H9 (cell line): Measurements from ENCODE around the gene MAOA. TPM values are rescaled to one million over a fixed set of nuclear protein-coding genes. Genes with fewer than 3 reads are reported as not detected.

Experiments
- DNase-seq: peaks from one replicate; pipeline ENCODE4 v3.0.0-alpha.2; 2017
- H2AFZ ChIP-seq: one replicate; pipeline ENCODE4 v1.6.1; 2013; ENCODE audit warnings: mild to moderate bottlenecking, low read length, control low read depth, moderate library complexity
- H2AK5ac ChIP-seq: 2 replicates; pipeline ENCODE4 v1.6.1; 2013; ENCODE audit warnings: low read length, control low read depth, mixed read lengths; ENCODE audit not compliant: insufficient read length
- H2BK120ac ChIP-seq: one replicate; pipeline ENCODE4 v1.6.1; 2013; ENCODE audit warnings: low read depth, mild to moderate bottlenecking, low read length, control low read depth, inconsistent platforms; ENCODE audit not compliant: poor library complexity, severe bottlenecking
- H2BK12ac ChIP-seq: 2 replicates; pipeline ENCODE4 v1.6.1; 2013; ENCODE audit warnings: low read length, control low read depth, mixed read lengths, low read depth; ENCODE audit not compliant: insufficient read length
- H2BK15ac ChIP-seq: 2 replicates; pipeline ENCODE4 v1.6.1; 2013; ENCODE audit warnings: low read depth, low read length, control low read depth
- H2BK20ac ChIP-seq: one replicate; pipeline ENCODE4 v1.6.1; 2013; ENCODE audit warnings: low read depth, mild to moderate bottlenecking, low read length, control low read depth, inconsistent platforms; ENCODE audit not compliant: poor library complexity, severe bottlenecking
- H2BK5ac ChIP-seq: 2 replicates; pipeline ENCODE4 v1.6.1; 2013; ENCODE audit warnings: low read length, control low read depth, mixed read lengths; ENCODE audit not compliant: insufficient read length
- H3K14ac ChIP-seq: 2 replicates; pipeline ENCODE4 v1.6.1; 2013; ENCODE audit warnings: low read length, control low read depth; ENCODE audit not compliant: insufficient read depth
- H3K18ac ChIP-seq: 2 replicates; pipeline ENCODE4 v1.6.1; 2013; ENCODE audit warnings: low read depth, mild to moderate bottlenecking, mixed read lengths, low read length, control low read depth; ENCODE audit not compliant: insufficient read length
- H3K23ac ChIP-seq: 2 replicates; pipeline ENCODE4 v1.6.1; 2013; ENCODE audit warnings: low read length, control low read depth, mixed read lengths, low read depth; ENCODE audit not compliant: insufficient read length
- H3K23me2 ChIP-seq: 2 replicates; pipeline ENCODE4 v1.6.1; 2013; ENCODE audit warnings: low read depth, mild to moderate bottlenecking, mixed read lengths, low read length, control low read depth; ENCODE audit not compliant: insufficient read length, poor library complexity, severe bottlenecking
- H3K27ac ChIP-seq: 2 replicates; pipeline ENCODE4 v1.5.1; 2013; ENCODE audit warnings: low read length, control low read depth, mixed read lengths, low read depth; ENCODE audit not compliant: insufficient read length
- H3K27me3 ChIP-seq: 2 replicates; pipeline ENCODE4 v1.6.1; 2013; ENCODE audit warnings: low read length, control low read depth, inconsistent platforms; ENCODE audit not compliant: insufficient read depth
- H3K4ac ChIP-seq: 2 replicates; pipeline ENCODE4 v1.6.1; 2013; ENCODE audit warnings: low read depth, mild to moderate bottlenecking, control low read depth, inconsistent platforms, low read length, moderate library complexity
- H3K4me1 ChIP-seq: 2 replicates; pipeline ENCODE4 v1.6.1; 2013; ENCODE audit warnings: low read length, control low read depth, inconsistent platforms; ENCODE audit not compliant: insufficient read depth
- H3K4me2 ChIP-seq: 2 replicates; pipeline ENCODE4 v1.6.1; 2013; ENCODE audit warnings: low read length, control low read depth, mixed read lengths; ENCODE audit not compliant: insufficient read length, insufficient read depth
- H3K56ac ChIP-seq: 2 replicates; pipeline ENCODE4 v1.6.1; 2013; ENCODE audit warnings: low read depth, mild to moderate bottlenecking, mixed read lengths, low read length, control low read depth; ENCODE audit not compliant: insufficient read length
- H3K79me1 ChIP-seq: 2 replicates; pipeline ENCODE4 v1.6.1; 2013; ENCODE audit warnings: low read depth, mild to moderate bottlenecking, moderate library complexity, low read length, control low read depth, inconsistent platforms; ENCODE audit not compliant: insufficient read depth, poor library complexity, severe bottlenecking
- H3K79me2 ChIP-seq: 2 replicates; pipeline ENCODE4 v1.6.1; 2013; ENCODE audit warnings: low read length, control low read depth, inconsistent platforms; ENCODE audit not compliant: insufficient read depth
- H3K9ac ChIP-seq: 2 replicates; pipeline ENCODE4 v1.6.1; 2013; ENCODE audit warnings: low read length, control low read depth, mixed read lengths; ENCODE audit not compliant: insufficient read length; ENCODE audit errors: extremely low read depth
- H3K9me3 ChIP-seq: one replicate; pipeline ENCODE4 v1.6.1; 2013; ENCODE audit warnings: low read depth, low read length, inconsistent platforms; ENCODE audit not compliant: control insufficient read depth
- H3T11ph ChIP-seq: one replicate; pipeline ENCODE4 v1.6.1; 2013; ENCODE audit warnings: mild to moderate bottlenecking, low read length, control low read depth, inconsistent platforms
- H4K20me1 ChIP-seq: one replicate; pipeline ENCODE4 v1.6.1; 2013; ENCODE audit not compliant: control insufficient read depth, insufficient read length, insufficient read depth
- H4K5ac ChIP-seq: 2 replicates; pipeline ENCODE4 v1.6.1; 2013; ENCODE audit warnings: low read depth, mild to moderate bottlenecking, mixed read lengths, low read length, control low read depth; ENCODE audit not compliant: insufficient read length
- H4K8ac ChIP-seq: replicated peaks from 2 replicates; pipeline ENCODE4 v1.6.1; 2013; ENCODE audit warnings: low read length, control low read depth, mixed read lengths, low read depth; ENCODE audit not compliant: insufficient read length
- H4K91ac ChIP-seq: 2 replicates; pipeline ENCODE4 v1.6.1; 2013; ENCODE audit warnings: low read depth, mild to moderate bottlenecking, moderate library complexity, mixed read lengths, low read length, control low read depth; ENCODE audit not compliant: insufficient read length
- H3K27ac Mint-ChIP-seq, 3 experiments: 2 replicates in 2 of 3; 3 replicates in 1 of 3; pipeline ENCODE4 v1.8.0; 2020 to 2021; ENCODE audit warnings: mixed read lengths in 3 of 3, mild to moderate bottlenecking in 1 of 3, moderate library complexity in 1 of 3
- H3K27me3 Mint-ChIP-seq: 2 replicates; pipeline ENCODE4 v1.8.0; 2021; ENCODE audit warnings: low read depth, mild to moderate bottlenecking, moderate library complexity, mixed read lengths
- H3K36me3 Mint-ChIP-seq, 3 experiments: 2 replicates in 2 of 3; 3 replicates in 1 of 3; pipeline ENCODE4 v1.8.0; 2020 to 2021; ENCODE audit warnings: low read depth in 3 of 3, mixed read lengths in 3 of 3; ENCODE audit not compliant: insufficient read depth in 1 of 3
- H3K4me1 Mint-ChIP-seq, 2 experiments: 2 replicates each; pipeline ENCODE4 v1.8.0; 2020; ENCODE audit warnings: mixed read lengths in 2 of 2
- H3K4me3 Mint-ChIP-seq, 2 experiments: 2 replicates in 1 of 2; 3 replicates in 1 of 2; pipeline ENCODE4 v1.8.0; 2020 to 2021; ENCODE audit warnings: mild to moderate bottlenecking in 2 of 2, mixed read lengths in 2 of 2, moderate library complexity in 1 of 2
- H3K9me3 Mint-ChIP-seq, 2 experiments: 2 replicates in 1 of 2; 3 replicates in 1 of 2; pipeline ENCODE4 v1.8.0; 2020; ENCODE audit warnings: mild to moderate bottlenecking in 2 of 2, mixed read lengths in 2 of 2, moderate library complexity in 1 of 2
- CTCF ChIP-seq: fragments of 200-600 bp; sonication (generic); conservative IDR thresholded peaks from 3 replicates; pipeline ENCODE4 v1.8.0; 2021; ENCODE audit warnings: antibody characterized with exemption, mild to moderate bottlenecking
- WGBS: extraction: QIAGEN DNeasy Blood & Tissue Kit; methylation state at CpG from one replicate; pipeline ENCODE4 v1.1.7; 2013; ENCODE audit warnings: missing lambda C conversion rate, low lambda C conversion rate, mixed read lengths; ENCODE audit not compliant: insufficient read length; ENCODE audit errors: extremely low coverage; 5-methylcytosine and 5-hydroxymethylcytosine counted together
- total RNA-seq: library from RNA; stranded (reverse); gene quantifications from 2 replicates; pipeline ENCODE4 v1.2.1, GENCODE V29; 2021

Gene MAOA
- total RNA-seq, 1 experiment from 2014 or later, result 0.28 TPM

- H2BK5ac ChIP-seq, result no peak overlapping the region
- no peak overlapping the region for H4K91ac ChIP-seq
- no peak overlapping the region for H3K9ac ChIP-seq
- H3K4me2 ChIP-seq, result no peak overlapping the region
- Mint-ChIP-seq H3K4me3 (no peak overlapping the region), H3K4me1 (no peaks in the 10 kb centered on the region), H3K36me3 (peaks cover 0 to 2% (median 0%) of the 10 kb centered on the region in 3 experiments; a peak in 2 of 7 replicates), H3K9me3 (peaks cover 41 to 49% of the 10 kb centered on the region in 2 experiments), H3K27ac (no peak overlapping the region), H3K27me3 (no peaks in the 10 kb centered on the region)
- no CpG with 5 or more reads among the region's 3 CpGs for WGBS
- H3K23ac ChIP-seq, result no peak overlapping the region
- H4K5ac ChIP-seq, result no peak overlapping the region
- no peaks in the 10 kb centered on the region for H3K79me1 ChIP-seq
- H3K79me2 ChIP-seq, result no peaks in the 10 kb centered on the region
- H3K56ac ChIP-seq, result no peak overlapping the region
- H4K8ac ChIP-seq, result no peak overlapping the region
- H3K4ac ChIP-seq, result no peak overlapping the region
- H3K9me3 ChIP-seq, result no peaks in the 10 kb centered on the region
- H3T11ph ChIP-seq, result no peak overlapping the region
- no peak overlapping the region for H3K18ac ChIP-seq
- H3K23me2 ChIP-seq, result no peaks in the 10 kb centered on the region
- no peak overlapping the region for H3K27ac ChIP-seq
- H2BK20ac ChIP-seq, result no peak overlapping the region
- H4K20me1 ChIP-seq, result no peaks in the 10 kb centered on the region
- no peak for TF ChIP-seq CTCF
- H3K4me1 ChIP-seq, result no peaks in the 10 kb centered on the region
- no peak overlapping the region for H2BK120ac ChIP-seq
- no peak overlapping the region for H2BK12ac ChIP-seq
- no peak overlapping the region for H3K14ac ChIP-seq
- H2AFZ ChIP-seq, result no peak overlapping the region
- H3K27me3 ChIP-seq, result no peaks in the 10 kb centered on the region
- no peak for DNase-seq
- no peak overlapping the region for H2AK5ac ChIP-seq
- no peak overlapping the region for H2BK15ac ChIP-seq
These were observed 51.9 kb downstream of the MAOA start for GRCh38 chrX:43707812-43708548.
